K562 (cell line): ENCODE data around the gene C7orf25. TPM values are rescaled to one million over a fixed set of nuclear protein-coding genes. Genes with fewer than 3 reads are reported as not detected.

ENCODE experiments used
- ATAC-seq: fragments of 200-7000 bp; cut with Tn5 transposase; 3 replicates; pipeline ENCODE4 v1.9.1; 2020; ENCODE audit warnings: moderate library complexity
- BruUV-seq: library from RNA; stranded (reverse); fragments of 400-500 nt; replicated peaks from 2 replicates; lab custom pipeline; 2021; lab: Mats Ljungman, UMichigan
- CTCF ChIA-PET: fragments of 300-600 bp; formaldehyde crosslinking; extraction: SDS; loops from one replicate; lab custom pipeline; 2021; ENCODE audit warnings: low intra/inter-chr PET ratio; lab: Yijun Ruan, JAX
- POLR2A ChIA-PET: fragments of 300-600, 350-650 bp; sonication (Branson Sonifier 250); formaldehyde crosslinking; extraction: SDS; loops from one replicate; lab custom pipeline; 2021; ENCODE audit warnings: antibody characterized with exemption, inconsistent platforms; lab: Yijun Ruan, JAX
- DNase-seq, 4 experiments: peaks; one replicate each; pipeline versions ENCODE4 v3.0.0 to v3.0.0-alpha.2; 2011 to 2018; ENCODE audit warnings: low spot score in 3 of 4, mixed read lengths in 3 of 4; ENCODE audit errors: extremely low read depth in 1 of 4
- FAIRE-seq: peaks from 2 replicates; lab custom pipeline; 2011; peaks lifted over from hg19 to GRCh38; lab: Jason Lieb, UNC
- H2AFZ ChIP-seq: 2 replicates; pipeline ENCODE4 v1.6.0; 2011; ENCODE audit warnings: low read depth, low read length, control low read depth, inconsistent platforms
- H3K27ac ChIP-seq: fragments of 200-600 bp; 3 replicates; pipeline ENCODE4 v1.8.0; 2011; ENCODE audit warnings: low read depth, mild to moderate bottlenecking, control low read depth, inconsistent platforms, low read length, moderate library complexity, mixed read lengths; ENCODE audit errors: extremely low read depth
- H3K27me3 ChIP-seq, 2 experiments: fragments of 300-600 bp in 1 of 2; 2 replicates in 1 of 2; 3 replicates in 1 of 2; pipeline versions ENCODE4 v1.6.0 to v1.8.0; 2011; ENCODE audit warnings: inconsistent platforms in 2 of 2, low read length in 2 of 2, mild to moderate bottlenecking in 1 of 2, mixed read lengths in 1 of 2, moderate library complexity in 1 of 2; ENCODE audit not compliant: control insufficient read depth in 2 of 2, insufficient read depth in 2 of 2
- H3K36me3 ChIP-seq: fragments of 300-600 bp; 3 replicates; pipeline ENCODE4 v1.8.0; 2011; ENCODE audit warnings: mild to moderate bottlenecking, low read length, inconsistent platforms; ENCODE audit not compliant: control insufficient read depth, insufficient read depth
- H3K4me1 ChIP-seq, 2 experiments: fragments of 200-600 bp in 1 of 2; replicated peaks in 1 of 2; 2 replicates in 1 of 2; 3 replicates in 1 of 2; pipeline versions ENCODE4 v1.5.1 to v1.8.0; 2011; ENCODE audit warnings: inconsistent platforms in 2 of 2, low read length in 2 of 2, mild to moderate bottlenecking in 1 of 2, mixed read lengths in 1 of 2, moderate library complexity in 1 of 2; ENCODE audit not compliant: control insufficient read depth in 2 of 2, insufficient read depth in 2 of 2
- H3K4me2 ChIP-seq: 2 replicates; pipeline ENCODE4 v1.6.1; 2011; ENCODE audit warnings: low read length, control low read depth, inconsistent platforms, mixed read lengths; ENCODE audit not compliant: insufficient read depth
- H3K4me3 ChIP-seq: fragments of 200-600 bp; sonication (generic), shearing (Covaris generic); 2 replicates; pipeline ENCODE4 v1.5.1; 2016; ENCODE audit warnings: control low read depth, inconsistent platforms
- H3K79me2 ChIP-seq: fragments of 200-600 bp; 3 replicates; pipeline ENCODE4 v1.8.0; 2011; ENCODE audit warnings: low read length, inconsistent platforms; ENCODE audit not compliant: control insufficient read depth, insufficient read depth
- H3K9ac ChIP-seq, 2 experiments: 2 replicates each; pipeline versions ENCODE4 v1.6.0 to v1.6.1; 2011; ENCODE audit warnings: low read depth in 2 of 2, low read length in 2 of 2, control low read depth in 1 of 2, inconsistent platforms in 1 of 2, mild to moderate bottlenecking in 1 of 2, mixed read lengths in 1 of 2; ENCODE audit not compliant: insufficient read depth in 1 of 2
- H3K9me1 ChIP-seq: one replicate; pipeline ENCODE4 v1.6.0; 2011; ENCODE audit warnings: inconsistent platforms, mild to moderate bottlenecking, low read length, moderate library complexity; ENCODE audit not compliant: control insufficient read depth, insufficient read depth
- H3K9me3 ChIP-seq: replicated peaks from 2 replicates; pipeline ENCODE4 v1.5.1; 2011; ENCODE audit warnings: low read depth, low read length, inconsistent platforms; ENCODE audit not compliant: control insufficient read depth, insufficient read depth
- H4K20me1 ChIP-seq: replicated peaks from 2 replicates; pipeline ENCODE4 v1.6.1; 2011; ENCODE audit warnings: low read length, inconsistent platforms, mixed read lengths; ENCODE audit not compliant: control insufficient read depth, insufficient read depth
- BDP1 ChIP-seq: IDR thresholded peaks from 3 replicates; pipeline ENCODE4 v1.6.1; 2011; ENCODE audit not compliant: insufficient read length, insufficient read depth
- CEBPB ChIP-seq: fragments of 450-650 bp; IDR thresholded peaks from 2 replicates; pipeline ENCODE4 v1.6.1; 2016; ENCODE audit warnings: missing genetic modification characterization, missing compliant biosample characterization
- CHD4 ChIP-seq: fragments of 200-600 bp; sonication (generic); IDR thresholded peaks from 3 replicates; pipeline ENCODE4 v1.6.1; 2012; ENCODE audit warnings: low read depth, mild to moderate bottlenecking, mixed read lengths, low read length, inconsistent platforms; ENCODE audit not compliant: insufficient read depth, insufficient replicate concordance, poor library complexity, severe bottlenecking
- ERF ChIP-seq: fragments of 450-650 bp; formaldehyde crosslinking; IDR thresholded peaks from 2 replicates; pipeline ENCODE4 v1.4.0; 2020; ENCODE audit warnings: mild to moderate bottlenecking, mixed read lengths
- FOXA3 ChIP-seq, 2 experiments: fragments of 450-650 bp in 1 of 2; sonication (generic) in 1 of 2; formaldehyde crosslinking; IDR thresholded peaks in 1 of 2; conservative IDR thresholded peaks in 1 of 2; 2 replicates each; pipeline versions ENCODE4 v1.4.0 to v1.8.0; 2020 to 2022; ENCODE audit warnings: mild to moderate bottlenecking in 2 of 2, missing genetic modification reagents in 1 of 2
- MIER1 ChIP-seq: fragments of 450-650 bp; IDR thresholded peaks from 2 replicates; pipeline ENCODE4 v1.6.1; 2016; ENCODE audit warnings: antibody characterized with exemption, mild to moderate bottlenecking, low read depth
- NFIC ChIP-seq: fragments of 450-650 bp; IDR thresholded peaks from 2 replicates; pipeline ENCODE4 v1.6.1; 2017; ENCODE audit warnings: mild to moderate bottlenecking, inconsistent platforms
- NRF1 ChIP-seq, 2 experiments: fragments of 450-650 bp; IDR thresholded peaks in 1 of 2; conservative IDR thresholded peaks in 1 of 2; 2 replicates each; pipeline ENCODE4 v1.6.1; 2014; ENCODE audit warnings: mild to moderate bottlenecking in 2 of 2
- RFX7 ChIP-seq: fragments of 250-450 bp; sonication (Bioruptor Pico); IDR thresholded peaks from 2 replicates; pipeline ENCODE4 v1.5.1; 2021; ENCODE audit warnings: mild to moderate bottlenecking
- SP1 ChIP-seq: sonication (generic); formaldehyde crosslinking; IDR thresholded peaks from 2 replicates; pipeline ENCODE4 v1.8.1; 2022; ENCODE audit warnings: mild to moderate bottlenecking, missing genetic modification reagents
- SRSF9 ChIP-seq: fragments of 200-400 bp; formaldehyde crosslinking; IDR thresholded peaks from 2 replicates; pipeline ENCODE4 v1.6.1; 2017; ENCODE audit warnings: low read depth, low read length, borderline replicate concordance
- TGIF2 ChIP-seq: sonication (generic); formaldehyde crosslinking; IDR thresholded peaks from 2 replicates; pipeline ENCODE4 v1.8.1; 2022; ENCODE audit warnings: mild to moderate bottlenecking, missing genetic modification reagents, moderate library complexity
- ZNF445 ChIP-seq: fragments of 250-450 bp; sonication (Bioruptor Pico); IDR thresholded peaks from 2 replicates; pipeline ENCODE4 v1.4.0; 2020; ENCODE audit warnings: low read depth, mild to moderate bottlenecking, moderate library complexity
- ZNF584 ChIP-seq: fragments of 200-800 bp; sonication (Bioruptor generic); IDR thresholded peaks from 2 replicates; pipeline ENCODE4 v1.6.1; 2016; ENCODE audit warnings: low read depth, mild to moderate bottlenecking, missing genetic modification characterization, missing compliant biosample characterization
- ZSCAN29 ChIP-seq: fragments of 450-650 bp; IDR thresholded peaks from 2 replicates; pipeline ENCODE4 v1.6.1; 2017
- in situ Hi-C: fragments of 300-500 bp; cut with MboI; formaldehyde crosslinking; loops from 4 replicates; pipeline ENCODE4 v1.15.0; 2018; ENCODE audit warnings: inconsistent platforms, mixed read lengths
- intact Hi-C: fragments of 100-400 bp; cut with micrococcal nuclease; formaldehyde crosslinking; loops from 2 replicates; pipeline ENCODE4 v1.14.2; 2022
- polyA plus RNA-seq, 8 experiments: library from polyadenylated mRNA; depleted of rRNA in 4 of 8; stranded (reverse) in 5 of 8; unstranded in 3 of 8; fragments of >200 nt; fragmentation: Nextera tagmentation in 2 of 8; fragmentation: Illumina TruSeq in 1 of 8; extraction: Ambion mirVana in 2 of 8; extraction: Trizol in 1 of 8; gene quantifications; 2 replicates each; pipeline versions ENCODE4 v1.2.1 to v1.2.3, GENCODE V29; 2011 to 2014; ENCODE audit warnings: inconsistent platforms in 1 of 8, missing spikeins in 1 of 8
- total RNA-seq, 7 experiments: library from RNA; depleted of rRNA in 6 of 7; stranded (reverse); fragments of >200 nt in 6 of 7; fragmentation: Illumina TruSeq in 2 of 7; extraction: Trizol in 2 of 7; gene quantifications; 2 replicates each; pipeline versions ENCODE4 v1.2.1 to v1.2.3, GENCODE V29; 2011 to 2021; ENCODE audit warnings: low replicate concordance in 1 of 7
- TF ChIP-seq, protein P1 (sequence below): fragments of 450-650 bp; IDR thresholded peaks from 2 replicates; pipeline ENCODE4 v1.6.1; 2016; ENCODE audit warnings: mild to moderate bottlenecking
- TF ChIP-seq, protein P2 (sequence below): IDR thresholded peaks from 2 replicates; pipeline ENCODE4 v1.6.1; 2011; ENCODE audit not compliant: insufficient read length; ENCODE audit errors: extremely low read depth
- TF ChIP-seq, protein P3 (sequence below): fragments of 450-650 bp; IDR thresholded peaks from 2 replicates; pipeline ENCODE4 v1.6.1; 2016

The C7orf25 gene
- total and polyA plus RNA-seq, 9 of the 15 experiments (the other 6 are each of a cell fraction or from before 2014, with no cell fraction given) = 1.2 to 4.7 (median 1.9) TPM

DNA sequence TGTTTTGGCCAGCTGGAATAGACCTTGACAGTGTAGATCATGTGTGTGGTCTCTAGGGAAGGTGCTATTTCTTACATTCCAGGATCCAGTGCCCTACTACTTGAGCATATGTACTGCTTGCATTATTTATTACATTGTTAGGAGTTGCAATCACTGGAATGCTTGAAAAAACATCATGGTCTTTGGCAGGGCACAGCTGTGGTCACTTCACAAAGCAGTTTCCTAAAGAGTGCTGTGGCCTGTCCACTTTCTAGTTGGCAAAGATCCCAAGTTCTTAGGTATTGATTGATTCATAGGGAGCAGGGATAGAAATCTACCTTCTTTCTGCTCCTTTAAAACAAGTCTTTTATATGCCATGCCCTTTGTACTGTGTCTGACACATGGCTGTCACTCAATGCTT, 4.6 kb downstream of the C7orf25 start:
- peaks cover 10 to 11% of the 10 kb centered on the region in 2 experiments; a peak in 4 of 5 replicates for H3K4me1 ChIP-seq

More for the DNA sequence above, 4.6 kb downstream of the C7orf25 start:
- ATAC-seq (no peak), DNase-seq (no peak)
- no peaks in the 10 kb centered on the region for H3K9me1 ChIP-seq
- H2AFZ ChIP-seq = no peak overlapping the region
- POLR2A ChIA-PET = interaction anchor here (1.5 kb wide), 1 partner anchor 9 kb away, joined by 3 read pairs; no protein-coding TSS in a partner anchor
- TF ChIP-seq MIER1 = no peak
- TF ChIP-seq ERF (CRISPR knock-in tag) = no peak
- TF ChIP-seq TGIF2 (CRISPR knock-in tag) = no peak
- no peak for TF ChIP-seq ZNF584 (CRISPR knock-in tag)
- no peak for TF ChIP-seq RFX7 (CRISPR knock-in tag)
- TF ChIP-seq, protein P1, sequence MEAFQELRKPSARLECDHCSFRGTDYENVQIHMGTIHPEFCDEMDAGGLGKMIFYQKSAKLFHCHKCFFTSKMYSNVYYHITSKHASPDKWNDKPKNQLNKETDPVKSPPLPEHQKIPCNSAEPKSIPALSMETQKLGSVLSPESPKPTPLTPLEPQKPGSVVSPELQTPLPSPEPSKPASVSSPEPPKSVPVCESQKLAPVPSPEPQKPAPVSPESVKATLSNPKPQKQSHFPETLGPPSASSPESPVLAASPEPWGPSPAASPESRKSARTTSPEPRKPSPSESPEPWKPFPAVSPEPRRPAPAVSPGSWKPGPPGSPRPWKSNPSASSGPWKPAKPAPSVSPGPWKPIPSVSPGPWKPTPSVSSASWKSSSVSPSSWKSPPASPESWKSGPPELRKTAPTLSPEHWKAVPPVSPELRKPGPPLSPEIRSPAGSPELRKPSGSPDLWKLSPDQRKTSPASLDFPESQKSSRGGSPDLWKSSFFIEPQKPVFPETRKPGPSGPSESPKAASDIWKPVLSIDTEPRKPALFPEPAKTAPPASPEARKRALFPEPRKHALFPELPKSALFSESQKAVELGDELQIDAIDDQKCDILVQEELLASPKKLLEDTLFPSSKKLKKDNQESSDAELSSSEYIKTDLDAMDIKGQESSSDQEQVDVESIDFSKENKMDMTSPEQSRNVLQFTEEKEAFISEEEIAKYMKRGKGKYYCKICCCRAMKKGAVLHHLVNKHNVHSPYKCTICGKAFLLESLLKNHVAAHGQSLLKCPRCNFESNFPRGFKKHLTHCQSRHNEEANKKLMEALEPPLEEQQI = no peak
- TF ChIP-seq, protein P2, sequence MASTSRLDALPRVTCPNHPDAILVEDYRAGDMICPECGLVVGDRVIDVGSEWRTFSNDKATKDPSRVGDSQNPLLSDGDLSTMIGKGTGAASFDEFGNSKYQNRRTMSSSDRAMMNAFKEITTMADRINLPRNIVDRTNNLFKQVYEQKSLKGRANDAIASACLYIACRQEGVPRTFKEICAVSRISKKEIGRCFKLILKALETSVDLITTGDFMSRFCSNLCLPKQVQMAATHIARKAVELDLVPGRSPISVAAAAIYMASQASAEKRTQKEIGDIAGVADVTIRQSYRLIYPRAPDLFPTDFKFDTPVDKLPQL = no peak
- no peak for TF ChIP-seq SRSF9
- TF ChIP-seq ZSCAN29 = no peak
- no peak for TF ChIP-seq SP1
- TF ChIP-seq NRF1 (conservative IDR thresholded peaks at IDR 0.05 in 1 of 2, IDR thresholded peaks at IDR 0.05 in 1 of 2) = no peak
- no peak for TF ChIP-seq FOXA3 (CRISPR knock-in tag; conservative IDR thresholded peaks at IDR 0.05 in 1 of 2, IDR thresholded peaks at IDR 0.05 in 1 of 2)
- TF ChIP-seq NFIC = no peak
- TF ChIP-seq CHD4 = no peak
- TF ChIP-seq BDP1 = no peak
- no peak for TF ChIP-seq CEBPB
- TF ChIP-seq ZNF445 (CRISPR knock-in tag) = no peak
- TF ChIP-seq, protein P3, sequence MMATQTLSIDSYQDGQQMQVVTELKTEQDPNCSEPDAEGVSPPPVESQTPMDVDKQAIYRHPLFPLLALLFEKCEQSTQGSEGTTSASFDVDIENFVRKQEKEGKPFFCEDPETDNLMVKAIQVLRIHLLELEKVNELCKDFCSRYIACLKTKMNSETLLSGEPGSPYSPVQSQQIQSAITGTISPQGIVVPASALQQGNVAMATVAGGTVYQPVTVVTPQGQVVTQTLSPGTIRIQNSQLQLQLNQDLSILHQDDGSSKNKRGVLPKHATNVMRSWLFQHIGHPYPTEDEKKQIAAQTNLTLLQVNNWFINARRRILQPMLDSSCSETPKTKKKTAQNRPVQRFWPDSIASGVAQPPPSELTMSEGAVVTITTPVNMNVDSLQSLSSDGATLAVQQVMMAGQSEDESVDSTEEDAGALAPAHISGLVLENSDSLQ = no peak
- TF ChIP-seq, all 486 proteins: peak for 0
- intact Hi-C loops (no loop called here), in situ Hi-C loops (no loop called here)
- no TSS peak for BruUV-seq
- Histone ChIP-seq H4K20me1 (no peaks in the 10 kb centered on the region), H3K27ac (no peak overlapping the region), H3K9me3 (no peaks in the 10 kb centered on the region), H3K9ac (no peak overlapping the region), H3K79me2 (peaks cover 12% of the 10 kb centered on the region; the same call in 2 of the 3 replicates), H3K4me3 (no peak overlapping the region), H3K27me3 (peaks cover 0 to 12% of the 10 kb centered on the region in 2 experiments; a peak in 3 of 5 replicates), H3K36me3 (peaks cover 7% of the 10 kb centered on the region), H3K4me2 (no peak overlapping the region)
- FAIRE-seq = no peak
- CTCF ChIA-PET = no interaction called here
